GM19193 (cell line): ENCODE measurements around the gene EEF1AKMT4.

Source experiments
- POLR2A ChIP-seq: IDR thresholded peaks from 4 replicates; pipeline ENCODE4 v1.6.1; 2011; ENCODE audit not compliant: insufficient read depth, insufficient read length; ENCODE audit errors: extremely low read depth

The EEF1AKMT4 gene

GRCh38 chr3:184272269-184272668, 22.8 kb downstream of the EEF1AKMT4 start:
- TF ChIP-seq POLR2A, result no peak

- TF ChIP-seq POLR2A, result no peak
Observed at GRCh38 chr3:184275381-184275701, 25.9 kb downstream of the EEF1AKMT4 start.

- TF ChIP-seq POLR2A, result no peak
Observed at GRCh38 chr3:184275961-184276910, 26.8 kb downstream of the EEF1AKMT4 start, which contains the start of gene ECE2. Gene ECE2 (plus strand): TSS chr3:184276022. CDS start chr3:184276154, 132 bp downstream.

GRCh38 chr3:184277366-184277765, 27.9 kb downstream of the EEF1AKMT4 start:
- TF ChIP-seq POLR2A, result no peak

- no peak for TF ChIP-seq POLR2A
Observed at GRCh38 chr3:184282941-184283340, 33.5 kb downstream of the EEF1AKMT4 start.

GRCh38 chr3:184283681-184284080, 34.2 kb downstream of the EEF1AKMT4 start:
- TF ChIP-seq POLR2A, result no peak

GRCh38 chr3:184284696-184285095, 35.2 kb downstream of the EEF1AKMT4 start:
- TF ChIP-seq POLR2A, result no peak

GRCh38 chr3:184289426-184289938, 40.0 kb downstream of the EEF1AKMT4 start:
- TF ChIP-seq POLR2A, result no peak

GRCh38 chr3:184290331-184290730, 40.9 kb downstream of the EEF1AKMT4 start:
- no peak for TF ChIP-seq POLR2A

- no peak for TF ChIP-seq POLR2A
Observed at GRCh38 chr3:184291044-184291737, 41.7 kb downstream of the EEF1AKMT4 start.

GRCh38 chr3:184291738-184292445, 42.4 kb downstream of the EEF1AKMT4 start:
- TF ChIP-seq POLR2A, result no peak

GRCh38 chr3:184295771-184296170, 46.3 kb downstream of the EEF1AKMT4 start:
- TF ChIP-seq POLR2A, result no peak

- no peak for TF ChIP-seq POLR2A
Observed at GRCh38 chr3:184296616-184297015, 47.1 kb downstream of the EEF1AKMT4 start.

- TF ChIP-seq POLR2A, result peak; percentile 73
Observed at GRCh38 chr3:184298759-184299487, 49.5 kb downstream of the EEF1AKMT4 start, which contains the start of gene PSMD2. Gene PSMD2 (plus strand): TSS chr3:184299241. CDS start chr3:184299267, 26 bp downstream.
